NCI-H82 treated with DMSO at 0.1 percent for 48 hours (cell line): ENCODE results near the gene PRKN.
"Not testable (repeated sequence)": the region's sequence is repeated elsewhere in the genome, so short reads cannot be mapped to it uniquely, and the experiment has no call there.

ENCODE experiments used
- DNase-seq: peaks from one replicate; lab custom pipeline; 2025; ENCODE audit not compliant: unreplicated experiment; lab: John Stamatoyannopoulos, UW

The PRKN gene

DNA sequence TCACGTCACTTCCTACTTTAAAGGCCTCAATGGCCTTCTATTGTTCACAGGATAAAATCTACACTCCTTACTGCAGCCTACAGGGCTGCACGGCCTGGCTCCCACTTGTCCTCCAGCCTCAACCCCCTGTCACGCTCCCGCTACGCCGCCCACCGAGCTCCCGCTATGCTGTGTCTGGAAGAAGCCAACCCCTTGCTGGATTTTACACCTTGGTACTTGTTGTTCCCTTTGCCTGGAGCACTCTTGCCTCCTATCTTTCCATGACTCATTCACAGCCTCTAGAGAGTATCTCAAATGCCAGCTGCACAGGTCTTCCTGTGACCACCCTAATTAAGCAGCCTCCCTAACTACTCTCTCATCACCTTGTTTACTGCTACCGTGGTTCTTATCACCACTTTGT, 259.9 kb downstream of the PRKN start:
- DNase-seq, result no peak

DNA sequence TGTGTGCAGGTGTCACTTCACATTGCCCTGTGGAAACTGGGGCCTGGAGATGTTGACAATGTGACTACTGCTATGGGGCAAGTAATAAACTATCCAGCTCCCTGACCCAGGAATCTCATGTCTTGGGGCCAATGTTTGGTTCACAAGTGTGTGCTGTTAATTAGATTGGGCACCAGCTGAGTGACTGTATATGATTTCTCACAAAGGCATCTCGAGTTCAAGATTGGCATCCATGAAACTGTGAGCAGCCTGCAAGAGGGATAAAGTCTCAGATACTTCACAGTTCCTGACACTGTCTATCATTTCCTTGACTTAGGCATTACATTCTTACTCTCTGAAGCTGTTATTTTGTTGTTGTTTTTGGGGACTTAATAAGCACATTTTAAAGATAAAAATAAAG, 264.0 kb downstream of the PRKN start:
- DNase-seq, result no peak

DNA sequence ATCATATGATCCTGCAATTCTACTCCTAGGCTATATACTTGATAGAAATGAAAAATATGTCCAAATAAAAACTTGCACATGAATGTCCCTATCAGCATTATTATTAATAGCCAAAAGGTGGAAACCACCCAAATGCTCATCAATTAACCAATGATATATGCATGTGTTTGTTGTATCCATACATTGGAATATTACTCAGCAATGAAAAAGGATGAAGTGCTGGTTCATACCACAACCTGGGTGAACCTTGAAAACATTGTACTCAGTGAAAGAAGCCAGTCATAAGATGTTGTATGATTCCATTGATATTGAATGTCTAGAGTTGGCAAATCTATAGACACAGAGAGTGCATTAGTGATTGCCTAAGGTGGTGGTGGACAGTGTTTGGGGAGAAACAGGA, 267.6 kb downstream of the PRKN start:
- no peak for DNase-seq

DNA sequence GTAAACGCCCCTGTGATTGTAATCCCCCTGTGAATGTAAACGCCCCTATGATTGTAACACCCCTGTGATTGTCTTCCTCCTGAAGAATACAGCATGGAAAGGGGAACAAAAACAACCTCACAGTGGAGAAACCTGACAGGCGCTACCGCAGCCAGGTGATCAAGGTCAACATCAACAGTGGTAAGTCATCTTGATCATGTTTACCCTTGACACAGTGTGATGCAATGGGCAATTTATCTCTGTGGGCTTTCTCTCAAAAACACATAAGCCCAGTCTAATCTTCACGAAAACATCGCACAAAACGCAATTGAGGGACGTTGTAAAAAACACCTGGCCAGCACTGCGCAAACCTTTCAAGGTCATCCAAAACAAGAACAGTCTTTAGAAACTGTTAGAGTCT, 277.2 kb downstream of the PRKN start:
- no peak for DNase-seq

DNA sequence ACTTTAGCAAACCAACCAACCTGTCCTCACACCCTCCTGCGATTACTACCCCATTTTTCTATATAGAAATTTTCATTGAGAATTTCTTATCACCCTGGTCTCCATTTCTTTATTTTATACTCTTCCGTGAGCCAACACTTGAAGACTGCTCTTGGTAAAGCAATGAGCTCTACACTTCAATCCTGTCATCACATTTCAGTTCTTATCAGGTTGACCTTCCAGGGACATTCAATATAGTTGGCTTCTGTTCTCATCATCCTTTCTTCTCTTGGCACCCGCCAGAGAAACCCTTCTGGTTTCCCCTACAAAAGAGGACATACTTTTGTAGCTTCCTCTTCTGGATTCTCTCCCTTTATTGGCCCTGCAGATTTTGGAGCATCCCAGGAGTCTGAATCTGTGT, 279.3 kb downstream of the PRKN start:
- no peak for DNase-seq

DNA sequence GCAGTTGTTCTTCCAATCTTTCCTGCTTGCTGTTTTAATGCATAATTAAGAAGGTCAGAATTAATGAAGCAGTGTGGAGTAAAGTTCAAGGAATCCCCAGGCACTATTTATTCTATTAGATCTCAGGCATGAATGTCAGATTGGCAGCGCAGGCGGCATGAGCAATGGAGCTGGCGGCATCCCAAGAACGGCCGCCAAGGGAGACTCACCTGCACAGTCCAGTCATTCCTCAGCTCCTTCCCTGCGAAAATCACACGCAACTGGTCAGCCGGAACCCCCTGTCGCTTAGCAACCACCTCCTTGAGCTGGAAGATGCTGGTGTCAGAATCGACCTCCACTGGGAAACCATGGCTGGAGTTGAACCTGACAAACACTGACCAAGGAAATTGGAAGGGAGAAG, 284.5 kb downstream of the PRKN start:
- DNase-seq, result no peak

DNA sequence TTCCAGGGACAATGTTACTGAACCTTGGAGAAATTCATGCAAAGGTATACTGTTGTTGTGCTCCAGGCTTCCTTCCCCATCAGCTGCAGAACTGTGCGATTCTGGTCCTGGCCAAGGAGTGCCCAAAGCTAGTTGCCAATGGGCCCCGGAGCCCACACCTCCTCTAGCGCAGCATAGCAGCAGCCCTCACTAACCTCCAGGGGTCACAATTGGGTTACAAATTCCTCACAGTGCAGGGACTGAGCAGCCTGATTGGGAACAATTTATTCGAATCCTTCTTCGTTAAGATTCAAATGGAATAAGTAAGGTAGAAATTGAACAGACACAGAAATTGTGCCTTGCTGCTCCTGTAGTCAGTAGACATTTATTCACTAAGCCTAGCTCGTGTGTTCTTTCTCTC, 284.9 kb downstream of the PRKN start:
- DNase-seq, result peak; percentile 26

DNA sequence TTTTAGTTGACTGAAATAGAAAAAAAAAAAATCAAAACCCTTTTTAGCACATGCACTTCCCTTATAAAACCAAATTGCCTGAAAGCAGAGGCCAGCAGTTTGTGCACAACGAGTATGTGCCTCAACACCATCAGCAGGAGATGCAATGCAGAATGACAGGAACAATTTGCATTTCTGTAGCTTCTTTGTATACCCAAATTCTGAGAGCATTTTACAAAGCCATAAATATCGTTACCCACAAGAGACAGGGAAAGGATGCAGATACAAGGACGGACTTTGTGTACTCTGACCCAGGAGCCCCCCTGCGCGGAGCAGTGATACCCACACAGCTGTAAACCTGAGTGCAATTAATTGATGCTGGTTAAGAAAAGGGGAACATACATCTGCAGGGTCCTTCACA, 285.6 kb downstream of the PRKN start:
- no peak for DNase-seq

DNA sequence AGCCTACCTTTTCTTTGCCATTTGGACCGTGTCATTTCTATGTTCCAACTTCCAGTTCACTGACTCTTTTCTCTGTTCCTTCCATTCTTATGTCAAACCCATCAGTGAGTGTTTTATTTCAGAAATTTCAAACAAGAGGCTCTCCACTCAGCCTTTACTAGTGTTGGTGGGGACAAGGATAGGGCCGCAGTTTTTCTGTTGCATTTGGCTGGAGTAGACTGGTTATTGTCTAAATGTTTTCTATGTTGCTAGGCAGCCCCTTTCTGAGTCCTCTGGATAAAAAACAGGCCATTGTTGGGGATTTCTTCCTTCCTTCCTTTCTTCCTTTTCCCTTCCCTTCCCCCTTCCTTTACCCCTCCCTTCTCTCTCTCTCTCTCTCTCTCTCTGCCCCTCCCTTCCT, 288.6 kb downstream of the PRKN start:
- no peak for DNase-seq

DNA sequence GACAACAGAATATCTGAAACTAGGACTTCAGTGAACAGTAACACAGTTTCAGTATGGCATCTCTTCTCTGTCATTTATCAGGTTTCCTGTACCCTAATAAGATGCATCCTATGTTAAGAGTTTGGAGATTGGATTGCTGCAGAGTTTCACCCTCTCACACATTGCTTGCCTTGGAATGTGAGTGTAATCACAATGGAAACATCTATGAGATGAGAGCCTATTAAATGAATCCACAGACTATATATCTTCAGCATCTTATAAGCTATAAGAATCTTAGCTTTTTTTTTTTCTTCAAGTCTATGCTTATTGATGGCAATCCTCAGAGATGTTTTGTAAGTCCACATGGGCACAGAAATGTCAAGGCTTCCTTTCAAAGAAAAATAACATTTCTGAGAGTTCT, 292.5 kb downstream of the PRKN start:
- DNase-seq, result no peak

DNA sequence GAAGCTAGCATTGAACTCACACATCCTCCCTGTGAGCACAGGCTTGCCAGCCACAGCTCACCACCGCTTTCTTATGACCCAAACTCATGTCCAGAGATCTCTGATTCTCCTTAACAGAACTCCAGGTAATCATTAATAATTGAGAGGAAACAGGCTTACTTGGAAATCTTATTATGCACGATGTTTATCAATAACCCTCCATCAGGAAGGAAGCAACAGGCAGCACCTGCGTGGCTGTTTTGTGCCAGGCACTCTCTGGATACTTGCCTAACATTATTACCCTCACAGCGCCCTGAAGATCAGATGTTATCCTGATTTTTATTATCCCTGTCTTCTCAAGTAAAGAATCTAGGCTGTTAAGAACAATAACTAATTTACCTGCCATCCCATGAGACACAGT, 306.6 kb downstream of the PRKN start:
- DNase-seq, result no peak

DNA sequence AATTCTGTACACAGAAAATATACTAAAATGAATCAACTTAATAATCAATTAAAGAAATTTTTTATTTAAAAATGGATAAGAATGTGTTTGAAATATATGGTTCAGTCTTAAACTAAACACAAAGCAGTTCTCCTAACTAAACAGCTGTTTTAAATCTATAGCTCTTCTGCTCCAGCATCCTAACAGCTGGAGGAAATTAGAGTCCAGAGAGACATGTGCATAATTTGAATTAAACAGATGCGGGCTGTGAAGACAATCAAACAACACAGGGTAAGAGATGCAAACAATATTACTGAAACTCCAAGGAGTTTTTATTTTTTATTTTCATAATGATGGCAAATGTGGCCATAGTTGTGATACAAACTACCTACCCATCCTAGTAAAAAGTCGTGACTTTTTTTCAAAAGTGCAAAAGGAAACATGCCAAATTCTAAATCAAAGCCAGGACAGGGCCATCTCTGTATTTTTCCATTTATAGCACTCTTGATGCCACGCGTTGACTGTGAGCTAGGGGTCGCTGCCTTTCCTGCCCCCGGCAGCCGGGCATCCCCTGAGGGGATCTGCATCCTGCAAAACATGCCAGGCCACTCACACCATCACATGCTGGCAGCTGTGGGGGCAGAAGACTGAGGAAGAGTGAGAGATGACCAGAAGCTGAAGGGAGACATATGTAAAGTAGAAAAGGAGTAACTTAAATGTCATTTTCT, 310.6 kb downstream of the PRKN start:
- no peak for DNase-seq

DNA sequence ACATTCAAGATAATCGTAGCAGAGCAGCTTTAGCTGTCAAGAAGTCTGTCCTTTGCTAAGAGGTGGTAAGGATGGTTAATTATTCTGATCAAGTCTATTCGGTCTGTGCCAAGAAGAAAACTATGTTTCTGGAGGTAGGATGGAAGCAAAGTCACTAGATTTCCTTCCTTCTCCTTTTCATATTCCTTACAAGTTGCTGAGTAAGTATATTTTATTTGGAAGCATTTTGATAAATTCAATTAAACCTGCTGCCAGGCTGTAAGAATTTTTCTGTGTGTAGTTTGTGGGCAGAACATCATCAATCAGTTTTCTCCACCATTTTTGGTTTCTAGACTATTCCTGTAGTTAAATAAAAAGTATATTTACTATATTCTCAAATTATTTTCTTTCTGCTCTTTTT, 311.3 kb downstream of the PRKN start:
- no peak for DNase-seq

DNA sequence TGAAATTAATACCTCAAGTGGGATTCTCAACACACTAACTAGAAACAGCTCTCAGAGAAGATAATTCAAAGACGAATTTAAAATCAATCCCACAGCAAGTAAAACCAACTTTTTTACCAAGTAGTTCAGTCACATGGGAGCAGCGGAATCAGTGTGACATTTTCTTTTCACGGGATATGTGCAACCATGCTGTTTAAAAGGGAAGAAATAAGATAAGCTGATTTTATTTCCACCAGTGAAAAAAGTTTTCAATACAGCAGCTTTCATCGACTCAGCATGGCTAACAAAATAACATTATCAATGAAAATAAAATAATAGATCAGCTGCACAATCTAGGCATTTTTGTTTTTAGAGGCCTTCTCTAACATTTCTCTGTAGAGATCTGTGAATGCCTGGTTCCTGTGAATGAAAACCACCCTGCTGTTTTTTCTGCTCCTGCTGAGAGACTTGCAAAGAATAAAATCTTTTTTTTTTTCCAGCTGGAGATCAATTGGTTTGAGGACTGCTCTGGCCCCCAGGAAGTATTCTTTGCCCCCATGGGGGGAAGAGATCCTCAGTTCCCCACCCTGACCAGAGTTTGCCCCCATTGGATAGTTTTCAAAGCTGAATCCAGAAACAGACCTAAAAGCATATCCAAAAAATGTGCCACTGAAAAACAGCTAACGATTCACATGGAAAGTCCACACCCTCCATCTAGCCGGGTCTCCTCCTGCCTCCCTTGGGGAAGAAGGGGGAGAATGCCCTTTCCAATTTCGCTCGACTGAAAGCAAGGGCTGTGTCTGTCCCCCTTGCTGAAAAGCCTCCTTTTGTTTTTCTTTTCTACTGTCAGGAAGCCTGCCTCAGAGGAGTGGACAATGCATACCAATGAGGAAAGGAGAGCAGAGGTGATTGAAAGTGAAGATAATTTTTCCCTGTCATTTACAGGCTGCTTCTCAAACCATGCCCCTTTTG, 317.6 kb downstream of the PRKN start:
- no peak for DNase-seq

DNA sequence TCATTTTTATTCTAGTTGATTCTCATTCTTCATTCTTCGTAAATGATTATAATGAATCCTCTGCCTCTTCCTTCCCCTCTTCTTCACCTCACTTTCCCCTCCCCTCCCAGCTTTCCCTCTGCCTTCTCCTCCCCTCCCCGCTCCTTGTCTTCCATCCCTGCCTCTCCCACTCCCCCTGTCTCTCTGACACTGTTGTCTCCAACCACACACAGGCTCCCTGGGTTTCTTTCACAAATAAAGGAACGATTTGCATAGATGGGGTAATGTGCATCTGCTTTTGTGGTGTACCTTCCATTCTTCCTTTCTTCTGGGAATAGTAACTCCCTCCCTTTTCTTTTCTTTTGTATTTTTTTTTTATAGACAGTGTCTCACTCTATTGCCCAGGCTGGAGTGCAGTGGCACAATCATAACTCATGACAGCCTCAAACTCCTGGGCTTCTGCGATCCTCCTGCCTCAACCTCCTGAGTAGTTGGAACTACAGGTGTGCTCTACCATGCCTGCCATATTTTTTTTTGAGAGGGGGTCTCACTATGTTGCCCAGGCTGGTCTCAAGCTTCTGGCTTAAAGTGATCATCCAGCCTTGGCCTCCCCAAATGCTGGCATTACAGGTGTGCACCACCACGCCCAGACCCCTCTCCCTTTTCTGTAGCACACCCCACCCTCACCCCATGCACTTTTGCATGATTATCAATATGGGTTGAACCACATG, 318.6 kb downstream of the PRKN start:
- DNase-seq, result no peak

DNA sequence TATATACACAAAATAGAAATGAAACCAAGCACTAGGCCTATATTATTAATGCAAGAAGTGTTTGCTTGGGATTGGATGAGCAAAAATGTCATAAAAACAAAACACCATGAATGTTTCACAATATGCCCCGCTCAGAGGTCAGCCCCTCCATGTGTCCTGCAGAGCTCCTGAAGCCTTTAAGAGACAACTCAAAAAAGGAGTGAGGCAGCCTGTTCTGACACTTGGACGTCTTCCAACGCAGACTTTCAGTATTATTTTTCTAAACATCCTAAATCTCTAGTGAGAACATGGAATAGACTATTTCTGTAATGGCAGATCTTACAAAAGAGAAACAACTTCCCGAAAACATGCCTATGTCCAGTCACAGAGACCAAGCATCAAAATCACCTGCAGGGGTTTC, 322.6 kb downstream of the PRKN start:
- no peak for DNase-seq

DNA sequence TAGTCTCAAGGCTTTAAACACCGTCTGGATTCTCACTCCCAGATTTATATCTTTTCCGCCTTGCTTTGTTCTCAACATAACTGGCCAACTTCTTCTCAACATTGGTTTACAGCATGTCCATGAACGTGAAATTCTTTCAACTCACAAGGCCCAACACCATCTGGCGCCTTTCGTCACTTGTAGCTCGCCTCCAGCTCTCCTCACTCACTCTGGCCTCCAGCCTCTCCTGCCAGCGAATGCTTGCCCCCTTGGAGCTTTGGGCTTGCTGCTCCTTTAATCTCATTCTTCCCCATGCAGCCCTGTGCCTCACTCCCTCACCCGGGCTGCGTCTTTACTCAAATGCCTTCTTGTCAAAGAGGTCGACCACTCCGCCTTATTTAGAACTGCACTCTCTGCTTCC, 324.5 kb downstream of the PRKN start:
- no peak for DNase-seq

DNA sequence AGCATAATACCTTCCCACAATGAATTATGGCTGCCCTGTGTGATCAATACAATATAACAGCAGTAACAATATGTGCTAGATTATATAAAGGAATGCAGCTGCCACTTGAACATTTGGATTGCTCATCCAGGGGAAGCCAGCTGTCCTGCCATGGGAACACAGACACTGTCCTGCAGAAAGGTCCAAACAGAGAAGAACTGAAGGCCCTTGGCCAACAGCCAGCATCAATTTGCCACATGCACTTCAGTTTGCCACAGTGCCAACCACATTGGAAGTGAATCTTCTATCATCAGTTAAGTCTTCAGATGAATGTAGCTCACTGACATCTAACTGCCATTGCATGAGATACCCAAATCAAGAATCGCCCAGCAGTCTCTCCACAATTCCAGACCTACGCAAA, 332.4 kb downstream of the PRKN start:
- DNase-seq, result no peak

DNA sequence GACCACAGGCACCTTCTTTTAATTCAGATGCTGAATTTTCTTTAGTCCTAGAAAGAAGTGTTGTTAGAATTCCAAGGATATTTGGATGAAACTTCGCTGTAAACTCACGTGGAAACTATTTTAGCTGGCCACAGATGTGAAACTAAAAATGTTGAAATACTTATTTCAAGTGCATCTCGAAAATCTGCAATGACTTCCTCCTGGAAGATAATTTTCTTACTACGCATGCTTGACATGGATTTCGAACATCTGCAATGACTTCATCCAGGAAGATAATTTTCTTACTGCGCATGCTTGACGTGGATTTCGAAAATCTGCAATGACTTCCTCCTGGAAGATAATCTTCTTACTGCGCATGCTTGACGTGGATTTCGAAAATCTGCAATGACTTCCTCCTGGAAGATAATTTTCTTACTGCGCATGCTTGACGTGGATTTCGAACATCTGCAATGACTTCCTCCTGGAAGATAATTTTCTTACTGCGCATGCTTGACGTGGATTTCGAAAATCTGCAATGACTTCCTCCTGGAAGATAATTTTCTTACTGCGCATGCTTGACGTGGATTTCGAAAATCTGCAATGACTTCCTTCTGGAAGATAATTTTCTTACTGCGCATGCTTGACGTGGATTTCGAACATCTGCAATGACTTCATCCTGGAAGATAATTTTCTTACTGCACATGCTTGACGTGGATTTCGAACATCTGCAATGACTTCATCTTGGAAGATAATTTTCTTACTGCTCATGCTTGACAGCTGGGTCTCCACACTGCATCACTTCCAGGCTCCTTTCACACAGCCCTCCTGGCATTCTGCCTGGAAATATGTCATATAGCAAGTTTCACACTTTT, 336.4 kb downstream of the PRKN start:
- not testable (repeated sequence) for DNase-seq

DNA sequence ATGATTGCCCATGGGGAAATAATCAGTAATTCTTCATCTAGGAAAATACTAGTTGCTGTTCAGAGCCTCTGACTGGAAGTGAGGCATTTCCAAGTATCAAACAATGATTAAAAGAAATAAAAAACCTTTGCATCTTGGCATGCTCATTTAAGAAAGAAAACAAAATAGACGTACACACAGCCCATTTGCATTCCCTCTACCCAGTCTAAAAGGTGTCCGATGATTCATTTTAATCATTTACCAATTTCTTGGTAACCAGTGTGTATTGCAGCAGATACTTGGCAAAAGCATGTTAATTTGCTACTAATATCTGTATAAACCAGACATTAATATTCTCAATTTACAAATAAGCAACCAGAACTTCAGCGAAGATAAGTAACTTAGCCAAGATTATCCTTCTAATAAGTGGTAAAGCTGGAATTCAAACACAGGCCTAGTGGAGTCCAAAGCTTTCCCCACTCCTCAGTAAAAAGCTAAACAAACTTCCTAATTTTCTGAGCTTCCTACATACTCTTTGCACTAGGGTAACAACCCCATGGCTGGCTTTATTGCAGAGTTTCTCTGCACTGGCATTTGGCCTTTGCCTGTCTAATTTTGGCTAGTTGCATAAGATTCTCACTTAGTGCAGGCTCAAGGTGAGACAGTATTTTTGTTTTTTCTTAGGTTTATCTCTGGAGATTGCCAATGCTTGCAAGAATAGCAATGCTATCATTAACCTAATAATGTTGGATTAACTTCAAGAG, 338.1 kb downstream of the PRKN start:
- no peak for DNase-seq
